Activated effector memory CD4-positive, alpha-beta T cell treated with anti-CD3 and anti-CD28 coated beads, Interleukin-2, amount 50 U/mL, for 16 hours (primary cell): ENCODE data around the gene FBXW11.
"Not testable (repeated sequence)": the region's sequence is repeated elsewhere in the genome, so short reads cannot be mapped to it uniquely, and the experiment has no call there.

Experiments
- DNase-seq: peaks from one replicate; pipeline ENCODE4 v3.0.0-alpha.2; 2020

Gene FBXW11

DNA sequence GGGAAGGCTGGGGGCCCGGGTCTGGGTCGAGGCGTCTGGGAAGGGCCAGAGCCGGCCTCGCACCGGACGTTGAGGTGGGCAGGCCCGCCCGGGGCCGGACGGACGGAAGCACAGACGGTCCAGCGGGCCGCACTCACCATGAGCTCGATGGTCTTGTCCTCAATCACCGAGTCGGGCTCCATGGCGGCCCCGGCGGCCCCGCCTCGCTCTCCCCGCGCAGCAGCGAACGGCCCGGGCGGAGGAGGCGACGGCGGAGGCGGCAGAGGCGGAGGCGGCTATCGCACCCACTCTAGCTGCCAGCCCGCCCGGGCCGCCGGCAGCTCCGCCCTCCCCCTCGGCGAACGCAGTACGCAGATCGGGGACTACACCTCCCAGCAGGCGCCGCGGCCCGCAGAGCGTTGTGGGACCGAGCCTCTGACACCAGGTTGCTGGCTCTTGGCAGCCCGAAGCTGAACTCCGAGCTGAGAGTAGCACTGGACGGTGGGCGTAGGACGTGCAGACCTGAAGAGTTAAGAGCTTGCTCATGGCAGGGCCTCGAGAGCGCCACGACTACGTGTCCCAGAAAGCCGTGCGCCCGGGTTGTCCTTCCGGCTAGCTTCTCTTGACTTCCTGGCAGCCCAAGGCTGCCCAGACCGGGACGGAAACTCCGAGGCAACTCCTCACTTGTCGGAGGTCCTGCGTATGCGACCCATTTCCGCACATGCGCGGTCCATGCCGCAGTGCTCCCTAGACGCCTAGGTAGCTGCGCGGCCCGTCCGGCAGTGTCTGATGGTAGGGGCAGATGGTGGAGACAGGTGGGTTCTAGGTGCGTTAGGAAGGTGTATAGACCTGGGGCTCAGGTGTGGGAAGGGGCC, at the start of gene FBXW11:
Gene FBXW11, minus strand, starts transcription at position 318 of the 854 bp plus-strand sequence. Its CDS starts 136 bp downstream, at position 182.
- DNase-seq: peak; percentile 98

DNA sequence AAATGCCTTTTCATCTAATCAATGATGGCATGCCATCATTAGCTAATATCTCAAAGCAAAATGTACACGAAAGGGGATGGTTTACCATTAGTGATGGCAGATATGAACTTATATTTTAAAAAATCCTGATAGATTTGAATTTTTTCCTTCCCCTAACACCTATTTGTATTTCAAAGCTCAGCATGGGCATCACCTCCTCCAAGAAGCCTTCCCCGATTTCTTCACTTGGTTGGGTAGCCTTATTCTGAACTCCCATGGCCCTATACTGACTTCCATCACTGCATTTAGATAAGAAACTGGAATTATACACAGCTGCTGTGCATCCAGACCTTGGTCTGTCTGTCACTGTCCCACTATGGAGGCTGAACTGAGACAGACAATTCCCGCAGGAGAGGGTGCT, 49.6 kb upstream of the FBXW11 start:
- no peak for DNase-seq

DNA sequence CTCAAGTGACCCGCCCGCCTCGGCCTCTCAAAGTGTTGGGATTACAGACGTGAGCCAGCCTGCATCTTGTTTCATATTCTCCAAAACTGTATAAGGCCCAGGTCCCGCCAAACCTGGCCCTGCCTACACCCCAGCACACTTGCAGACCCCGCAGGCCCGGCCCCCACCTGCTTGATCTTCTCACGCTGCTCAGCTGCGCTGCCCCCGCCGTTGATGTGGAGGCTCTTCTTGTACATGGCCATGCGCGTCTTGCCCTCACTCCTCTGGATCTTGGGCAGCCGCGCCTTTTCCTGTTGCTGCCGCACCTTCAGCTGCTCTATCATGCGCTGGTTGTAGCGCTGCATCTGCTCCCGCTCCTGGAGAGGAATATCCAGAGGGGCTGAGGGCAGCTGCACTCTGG, 49.0 kb upstream of the FBXW11 start:
- DNase-seq: no peak

DNA sequence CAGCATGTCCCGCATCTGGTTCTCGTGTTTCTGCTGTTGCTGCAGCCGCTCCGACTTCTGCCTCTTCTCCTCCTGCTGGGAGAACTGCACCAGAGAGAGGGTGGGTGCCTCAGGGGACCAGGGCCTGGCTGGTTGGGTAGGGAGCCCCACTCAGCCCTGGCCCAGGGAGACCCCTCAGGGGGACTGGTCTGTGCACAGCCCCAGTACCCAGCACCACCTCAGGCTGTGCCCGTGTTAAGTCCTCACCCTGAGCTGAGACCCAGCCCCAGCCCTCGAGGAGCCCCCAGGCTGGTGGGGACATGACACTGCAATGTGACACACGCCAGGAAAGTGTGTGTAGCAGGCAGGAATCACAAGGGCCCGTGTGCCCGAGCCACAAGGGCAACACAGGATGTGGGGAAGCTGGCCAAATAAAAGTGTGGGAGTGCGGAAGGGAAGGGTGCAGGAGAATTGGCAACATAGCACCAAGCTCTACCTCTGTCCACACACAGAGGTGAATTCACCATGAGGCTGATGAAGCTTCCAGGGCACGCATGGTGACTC, 48.2 kb upstream of the FBXW11 start:
- no peak for DNase-seq

DNA sequence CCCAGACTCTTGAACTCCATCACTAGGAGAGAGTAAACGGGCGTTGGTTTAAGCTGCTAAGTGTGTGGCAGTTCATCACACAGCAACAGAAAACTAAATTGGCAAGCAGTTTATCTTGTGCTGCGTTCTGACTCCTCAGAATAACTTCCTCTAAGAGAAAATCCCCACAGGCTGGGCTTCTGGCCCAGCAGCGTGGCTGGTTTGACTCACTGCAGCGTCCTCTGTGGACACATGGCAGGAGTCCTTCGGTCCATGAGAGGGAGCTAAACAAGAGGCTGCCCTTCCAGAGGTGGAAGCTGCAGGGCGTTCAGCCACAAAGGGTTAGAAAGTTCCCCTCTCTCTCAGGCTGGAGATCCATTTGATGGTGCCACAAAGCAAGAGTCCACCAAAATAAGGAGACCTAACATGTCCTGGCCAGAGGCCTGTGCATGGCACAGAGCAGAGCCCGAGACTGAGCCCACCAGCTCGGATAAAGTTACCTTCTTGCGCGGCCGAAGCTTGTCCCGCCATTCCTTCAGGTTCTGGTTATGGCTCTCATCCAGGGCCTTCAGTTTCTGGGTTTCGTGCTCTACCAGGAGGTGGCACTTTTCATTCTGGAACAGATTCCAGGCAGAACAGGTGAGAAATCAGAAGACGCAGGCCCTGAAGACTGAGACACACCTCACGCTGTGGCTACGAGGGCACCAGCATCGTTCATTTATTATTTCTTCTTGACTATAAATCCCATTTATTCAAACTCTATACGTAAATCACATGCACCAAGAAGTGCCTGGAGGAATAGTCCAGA, 46.2 kb upstream of the FBXW11 start:
- no peak for DNase-seq

DNA sequence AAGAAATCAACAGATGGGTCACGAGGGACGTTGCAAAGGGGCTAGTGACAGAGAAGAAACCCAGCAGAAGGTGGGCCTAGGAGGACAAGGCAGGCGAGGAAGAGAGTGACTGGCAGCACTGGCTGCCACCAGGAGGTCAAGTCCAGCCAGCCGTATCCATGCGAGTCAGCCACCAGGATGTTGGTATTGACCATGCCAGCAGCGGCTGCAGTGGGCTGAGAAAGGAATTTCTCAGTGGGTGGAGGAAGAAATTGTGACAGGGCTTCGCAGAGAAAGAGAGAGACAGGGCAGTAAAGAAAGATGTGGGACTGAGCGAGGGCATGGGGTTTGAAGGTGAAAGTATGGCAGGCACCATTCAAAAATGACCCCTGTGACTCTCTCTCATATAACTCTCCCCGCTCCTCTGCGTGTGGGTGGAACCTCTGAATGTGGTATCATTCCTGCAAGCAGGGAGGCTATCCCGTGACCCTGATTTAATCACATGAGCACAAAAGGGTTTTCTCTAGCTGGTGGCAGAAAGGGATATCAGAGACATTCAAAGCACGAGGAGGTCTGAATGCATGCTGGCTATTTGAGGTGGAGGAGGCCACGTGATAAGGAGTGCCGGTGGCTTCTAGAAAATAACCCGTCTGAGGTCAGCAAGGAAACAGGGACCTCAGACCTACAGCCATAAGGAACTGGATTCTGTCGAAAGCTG, 45.4 kb upstream of the FBXW11 start:
- DNase-seq: no peak

DNA sequence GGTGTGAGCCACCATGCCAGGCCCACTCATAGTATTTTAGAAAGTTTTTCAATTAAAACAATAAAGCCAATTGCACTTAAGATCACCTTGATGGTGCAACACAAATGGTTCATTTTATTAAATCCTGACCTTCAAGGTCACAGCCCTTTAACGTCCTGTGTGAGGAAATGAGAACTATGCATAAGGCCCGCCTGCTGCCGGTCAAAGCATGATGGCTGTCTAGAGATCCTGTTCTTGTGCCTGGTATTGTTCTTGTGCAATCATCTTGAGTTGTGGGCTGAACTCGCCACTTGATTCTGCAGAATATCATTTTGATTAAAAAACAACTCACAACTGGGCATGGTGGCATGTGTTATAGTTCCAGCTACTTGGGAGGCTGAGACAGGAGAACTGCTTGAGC, 43.6 kb upstream of the FBXW11 start:
- no peak for DNase-seq

DNA sequence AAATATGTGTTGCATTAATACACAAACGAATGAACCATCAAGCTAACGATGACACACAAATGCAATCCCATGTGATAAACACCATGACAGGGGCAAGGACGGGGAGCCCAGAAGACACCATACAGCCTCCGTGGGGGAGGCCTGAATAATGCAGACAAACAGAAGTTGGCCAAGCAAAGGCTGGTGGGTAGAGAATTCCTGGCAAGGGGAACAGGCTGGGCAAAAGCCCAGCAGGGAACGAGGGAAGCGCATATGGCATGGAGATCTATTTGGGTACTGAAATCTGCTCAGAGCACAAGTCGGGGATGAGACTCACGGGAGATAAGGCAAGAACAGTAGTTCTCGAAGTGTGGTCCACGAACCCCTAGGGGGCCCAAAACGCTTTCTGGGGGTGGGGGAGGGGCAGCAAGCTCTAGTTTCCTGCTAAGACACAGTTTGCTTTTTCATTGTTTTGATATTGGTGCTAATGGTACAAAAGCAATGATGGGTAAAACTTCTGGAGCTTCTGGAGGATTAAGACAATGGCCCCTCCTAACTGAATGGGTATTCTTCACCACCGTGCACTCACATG, 42.9 kb upstream of the FBXW11 start:
- no peak for DNase-seq

DNA sequence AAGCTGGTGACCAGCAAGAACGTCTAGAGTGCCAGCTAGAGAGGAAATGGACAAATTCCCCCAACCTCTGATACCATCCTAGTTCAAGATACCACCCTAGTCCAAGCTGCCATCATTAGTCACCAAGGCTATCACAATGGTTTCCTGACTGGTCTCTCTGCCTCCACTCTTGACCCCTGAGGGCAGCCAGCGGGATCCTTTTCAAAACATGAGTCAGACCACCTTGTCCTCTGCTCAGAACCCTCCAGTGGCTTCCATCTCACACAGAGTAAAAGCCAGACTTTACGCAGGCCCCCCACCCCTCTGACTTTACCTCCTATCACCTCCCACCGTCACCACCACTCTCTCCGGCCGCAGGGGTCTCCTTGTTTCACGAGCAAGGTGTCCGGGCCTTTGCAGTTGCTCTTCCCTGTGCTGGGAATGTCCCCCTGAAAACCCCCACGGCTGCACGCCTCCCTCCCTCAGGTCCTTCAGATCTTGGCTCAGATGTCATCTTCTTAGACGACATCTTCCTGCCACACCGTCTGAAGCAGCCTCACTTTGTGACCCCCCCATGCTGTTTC, 42.2 kb upstream of the FBXW11 start:
- DNase-seq: no peak

DNA sequence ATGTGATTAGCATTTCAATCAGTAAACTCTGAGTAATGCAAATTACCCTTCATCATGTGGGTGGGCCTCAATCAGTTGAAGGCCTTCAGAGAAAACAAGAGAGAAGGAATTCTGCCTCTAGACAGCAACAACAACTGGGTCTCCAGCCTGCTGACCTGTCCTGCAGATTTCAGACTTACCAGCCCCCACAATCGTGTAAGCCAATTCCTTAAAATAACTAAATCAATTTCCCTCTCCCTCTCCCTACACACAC, 41.7 kb upstream of the FBXW11 start:
- DNase-seq: no peak

DNA sequence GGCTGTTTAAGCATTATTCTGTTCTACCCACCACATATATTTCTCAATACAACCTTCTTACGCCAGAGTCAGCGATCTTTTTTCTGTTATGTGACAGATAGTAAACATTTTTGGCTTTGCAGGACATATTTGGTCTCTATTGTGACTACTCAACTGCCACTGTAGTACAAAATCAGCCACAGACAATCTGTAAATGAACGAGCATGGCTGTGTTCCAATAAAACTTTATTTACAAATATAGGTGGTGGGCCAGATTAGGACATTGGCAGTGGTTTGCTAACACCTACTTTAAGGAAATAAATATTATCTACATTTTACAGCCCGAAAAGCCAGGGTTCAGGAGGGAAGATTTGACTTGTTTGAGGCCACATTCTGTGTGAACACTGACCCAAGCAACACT, 40.2 kb upstream of the FBXW11 start:
- no peak for DNase-seq

DNA sequence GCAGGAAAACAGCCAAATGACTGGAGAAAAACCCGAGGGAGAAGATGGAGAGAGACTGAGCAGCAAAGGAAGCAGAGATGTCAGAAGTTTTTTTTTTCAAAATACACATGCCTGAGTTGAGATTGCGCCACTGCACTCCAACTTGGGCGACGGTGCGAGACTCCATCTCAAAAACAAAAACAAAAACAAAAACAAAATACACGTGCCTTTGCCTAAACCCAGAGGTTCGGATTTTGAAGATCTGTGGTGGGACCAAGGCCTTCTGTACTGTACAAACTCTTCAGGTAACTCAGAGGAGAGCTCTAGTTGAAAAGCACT, 38.8 kb upstream of the FBXW11 start:
- no peak for DNase-seq

DNA sequence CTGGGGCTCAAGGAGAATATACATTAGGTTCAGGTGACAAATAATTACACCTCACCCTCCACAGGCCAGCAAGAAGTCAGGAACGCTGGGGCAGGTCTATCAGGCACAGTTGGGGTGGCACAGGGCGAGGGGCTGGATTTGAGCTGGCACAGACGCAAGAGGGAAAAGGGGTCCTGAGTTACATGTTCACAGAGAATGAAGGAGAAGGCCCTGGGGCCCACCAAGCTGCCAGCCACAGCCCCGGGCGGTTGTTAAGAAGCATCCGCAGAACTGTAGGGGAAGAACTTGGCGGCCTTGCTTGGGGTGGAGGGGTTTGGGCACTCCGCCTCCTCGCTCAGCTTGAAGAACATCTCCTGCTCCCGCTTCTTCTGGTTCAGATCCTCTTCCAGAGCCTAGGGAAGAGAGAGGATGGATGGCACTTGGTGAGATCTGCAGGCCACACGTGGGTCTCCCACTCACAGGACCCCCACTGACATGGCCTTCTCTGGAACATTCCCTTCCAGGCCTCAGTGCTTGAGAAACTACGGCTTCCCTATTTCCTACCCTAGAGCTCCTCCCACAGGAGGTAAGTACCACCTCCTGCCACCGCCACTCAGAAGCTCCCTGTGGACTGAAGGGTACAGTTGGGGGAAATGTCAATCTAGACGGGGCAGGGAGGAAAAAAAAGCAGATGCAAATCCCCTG, 38.3 kb upstream of the FBXW11 start:
- no peak for DNase-seq

DNA sequence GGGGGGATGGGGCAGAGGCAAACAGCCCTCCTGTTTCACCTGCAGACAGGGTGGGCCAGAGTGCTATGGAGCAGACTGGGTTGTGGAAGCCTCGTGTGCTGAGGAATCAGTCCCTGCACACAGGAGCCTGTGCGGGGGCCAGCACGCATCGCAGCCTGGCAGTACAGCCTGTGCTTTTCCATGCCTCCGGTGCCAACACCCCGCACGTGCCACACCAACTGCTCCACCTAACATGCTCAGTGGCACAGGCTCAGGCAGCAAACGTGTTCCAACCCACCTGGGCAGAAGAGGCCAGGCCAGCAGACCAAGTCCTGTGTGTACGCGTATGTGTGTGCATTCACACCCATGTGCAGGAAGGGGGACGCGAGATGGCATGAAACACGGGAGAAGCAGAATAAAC, 37.4 kb upstream of the FBXW11 start:
- DNase-seq: no peak

DNA sequence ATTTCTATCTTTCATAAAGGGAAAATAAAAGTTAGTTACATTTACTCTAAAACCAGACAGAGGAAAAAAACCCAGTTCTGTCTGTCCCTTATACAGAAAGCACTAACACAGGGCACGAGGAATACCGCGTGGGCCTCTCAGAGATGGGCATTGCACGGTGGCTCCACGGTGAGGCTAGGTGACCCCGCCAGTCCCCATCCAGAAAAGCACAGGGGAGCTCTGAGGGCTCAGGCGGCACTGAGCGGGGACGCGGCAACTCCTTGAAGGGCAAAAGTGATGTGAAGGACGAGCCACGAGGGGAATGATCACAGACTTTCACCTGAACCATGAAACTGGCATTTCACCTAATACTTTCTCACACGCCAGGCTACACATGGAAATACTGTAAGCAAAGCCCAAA, 35.7 kb upstream of the FBXW11 start:
- no peak for DNase-seq

DNA sequence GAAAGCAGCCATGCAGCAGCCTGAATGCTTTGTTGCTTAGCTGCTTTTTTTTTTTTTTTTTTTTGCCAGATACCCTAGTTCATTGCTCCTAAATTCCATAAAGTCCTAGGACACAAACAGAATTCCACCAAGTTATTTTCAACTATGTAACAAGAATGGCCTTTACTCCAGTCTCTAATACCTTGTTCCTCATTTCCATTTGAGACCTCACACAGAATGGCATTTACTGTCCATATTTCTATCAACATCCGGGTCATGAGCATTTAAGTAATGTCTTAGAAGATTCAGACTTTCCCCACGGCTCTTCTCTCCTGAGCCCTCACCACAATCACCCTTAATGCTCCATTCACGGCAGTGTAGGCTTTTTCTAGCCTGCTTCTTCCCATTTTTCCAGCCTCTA, 31.7 kb upstream of the FBXW11 start:
- DNase-seq: no peak

DNA sequence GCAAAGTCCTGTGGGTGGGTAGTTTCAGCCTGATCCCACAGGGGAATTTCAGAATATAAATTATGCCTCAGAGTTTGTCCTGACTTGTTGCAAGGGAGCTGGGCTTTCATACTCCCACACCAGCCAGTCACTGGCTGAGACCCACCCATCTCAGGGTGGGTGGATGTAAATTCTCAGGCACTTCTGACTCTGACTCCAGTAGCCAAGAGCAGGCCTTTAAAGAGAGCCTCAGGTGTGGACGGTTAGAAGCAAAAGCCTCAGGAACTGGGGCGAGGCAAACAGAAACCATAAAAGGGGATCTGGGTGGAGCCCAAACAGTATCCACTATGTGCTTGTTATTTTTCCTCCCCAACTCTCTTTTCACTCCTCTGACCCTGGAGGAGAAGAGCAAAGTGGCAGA, 28.6 kb upstream of the FBXW11 start:
- no peak for DNase-seq

DNA sequence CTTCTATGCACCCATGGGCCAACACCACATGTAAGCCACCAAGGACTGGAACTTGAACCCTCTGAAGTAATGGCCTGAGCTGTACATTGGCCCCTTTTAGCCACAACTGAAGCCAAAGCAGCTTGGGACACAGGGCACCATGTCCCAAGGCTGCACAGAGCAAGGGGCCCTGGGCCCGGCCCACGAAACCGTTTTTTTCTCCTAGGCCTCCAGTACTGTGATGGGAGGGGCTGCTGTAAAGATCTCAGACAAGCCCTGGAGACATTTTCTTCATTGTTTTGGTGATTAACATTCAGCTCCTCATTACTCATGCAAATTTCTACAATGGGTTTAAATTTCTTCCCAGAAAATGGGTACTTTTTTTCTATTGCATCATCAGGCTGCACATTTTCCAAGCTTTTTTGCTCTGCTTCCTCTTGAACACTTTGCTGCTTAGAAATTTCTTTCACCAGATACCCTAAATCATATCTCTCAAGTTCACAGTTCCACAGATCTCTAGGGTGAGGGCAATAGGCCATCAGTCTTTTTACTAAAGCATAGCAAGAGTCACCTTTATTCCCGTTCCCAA, 25.5 kb upstream of the FBXW11 start:
- no peak for DNase-seq

DNA sequence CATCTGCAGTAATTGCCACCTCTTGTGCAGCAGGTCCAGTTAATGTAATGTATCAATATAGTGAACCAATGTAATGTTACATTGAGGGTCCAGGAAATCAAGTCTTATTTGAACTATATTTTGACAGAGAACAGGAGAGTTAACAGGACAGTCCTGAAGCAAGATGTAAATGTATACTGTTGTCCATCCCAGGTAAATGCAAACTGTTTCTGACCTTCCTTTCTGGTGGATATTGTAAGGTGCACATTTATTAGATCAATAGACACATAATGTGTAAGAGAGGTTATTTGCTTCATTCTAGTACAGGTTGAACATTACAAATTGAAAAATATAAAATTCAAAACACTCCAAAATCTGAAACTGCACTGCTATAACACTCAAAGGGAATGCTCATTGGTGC, 23.4 kb upstream of the FBXW11 start:
- no peak for DNase-seq

DNA sequence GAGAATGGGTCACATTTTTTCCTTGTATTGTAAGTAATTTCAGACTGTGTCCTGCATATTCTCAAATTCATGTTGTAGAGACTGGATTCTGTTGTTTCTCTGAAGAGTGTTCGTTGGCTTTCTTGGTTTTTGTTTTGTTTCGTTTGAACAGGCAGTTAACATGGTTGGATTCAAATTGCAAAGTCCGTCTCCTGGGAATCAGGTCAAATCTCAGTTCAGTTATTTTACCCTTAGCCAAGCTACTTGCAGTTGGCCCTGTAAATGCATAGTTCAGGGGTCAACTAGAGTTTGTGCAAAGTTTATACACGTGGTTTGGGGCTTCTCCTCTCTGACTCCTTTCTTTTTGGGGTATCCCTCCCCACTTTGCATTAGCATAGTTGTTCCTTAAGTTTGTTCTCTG, 21.7 kb upstream of the FBXW11 start:
- no peak for DNase-seq

DNA sequence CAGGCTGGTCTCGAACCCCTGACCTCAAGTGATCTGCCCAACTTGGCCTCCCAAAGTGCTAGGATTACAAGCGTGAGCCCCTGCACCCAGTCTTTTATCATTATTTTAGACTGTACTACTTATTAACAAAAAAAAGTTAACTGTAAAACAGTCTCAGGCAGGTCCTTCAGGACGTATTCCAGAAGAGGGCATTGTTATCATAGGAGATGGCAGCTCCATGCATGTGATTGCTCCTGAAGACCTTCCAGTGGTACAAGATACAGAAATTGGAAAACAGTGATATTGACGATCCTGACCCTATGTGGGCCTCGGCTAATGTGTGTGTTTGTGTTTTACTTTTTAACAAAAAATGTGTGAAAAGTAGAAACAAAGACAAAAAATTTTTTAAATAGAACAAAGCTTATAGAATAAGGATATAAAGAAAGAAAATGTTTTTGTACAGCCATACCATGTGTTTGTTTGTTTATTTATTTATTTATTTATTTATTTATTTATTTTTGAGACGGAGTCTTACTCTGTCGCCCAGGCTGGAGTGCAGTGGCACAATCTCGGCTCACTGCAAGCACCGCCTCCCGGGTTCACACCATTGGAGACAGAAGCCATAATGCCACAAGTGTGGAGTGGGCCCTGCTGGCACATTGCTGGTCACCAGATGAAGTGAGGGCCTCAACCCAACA, 13.8 kb upstream of the FBXW11 start:
- DNase-seq: not testable (repeated sequence)

DNA sequence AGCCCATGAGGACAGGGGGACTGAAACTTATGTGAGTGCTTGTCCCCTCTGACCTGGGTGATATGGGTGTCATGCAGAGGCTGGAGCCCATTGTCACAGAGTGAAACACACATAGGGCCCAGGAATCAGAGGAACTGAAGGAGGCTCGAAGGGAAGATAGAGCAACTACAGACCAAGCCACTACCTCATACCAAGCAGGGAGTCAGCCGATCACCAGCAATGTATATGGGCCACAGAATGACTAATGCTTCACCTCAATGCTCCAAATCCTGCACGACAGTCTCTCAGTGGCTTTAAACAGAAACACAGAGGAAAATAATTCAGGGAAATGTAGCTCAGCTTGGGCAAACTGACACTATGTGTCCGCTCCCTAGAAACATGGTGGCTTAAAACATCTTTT, 8.9 kb upstream of the FBXW11 start:
- no peak for DNase-seq
